OCI-LY1 (cell line): ENCODE data around the gene ATL1.

Experiments
- EZH2 ChIP-seq: fragments of 200-600 bp; sonication (generic), shearing (Covaris generic); IDR thresholded peaks from 2 replicates; pipeline ENCODE4 v1.8.0; 2017; ENCODE audit warnings: borderline replicate concordance, mixed run types, mild to moderate bottlenecking, antibody characterized with exemption, low read length, moderate library complexity, mixed read lengths
- TF ChIP-seq, protein P1 (sequence below): fragments of 200-600 bp; sonication (generic), shearing (Covaris generic); IDR thresholded peaks from 2 replicates; pipeline ENCODE4 v1.5.1; 2017; ENCODE audit warnings: mild to moderate bottlenecking, antibody characterized with exemption, low read length, moderate library complexity, mixed read lengths

DNA sequence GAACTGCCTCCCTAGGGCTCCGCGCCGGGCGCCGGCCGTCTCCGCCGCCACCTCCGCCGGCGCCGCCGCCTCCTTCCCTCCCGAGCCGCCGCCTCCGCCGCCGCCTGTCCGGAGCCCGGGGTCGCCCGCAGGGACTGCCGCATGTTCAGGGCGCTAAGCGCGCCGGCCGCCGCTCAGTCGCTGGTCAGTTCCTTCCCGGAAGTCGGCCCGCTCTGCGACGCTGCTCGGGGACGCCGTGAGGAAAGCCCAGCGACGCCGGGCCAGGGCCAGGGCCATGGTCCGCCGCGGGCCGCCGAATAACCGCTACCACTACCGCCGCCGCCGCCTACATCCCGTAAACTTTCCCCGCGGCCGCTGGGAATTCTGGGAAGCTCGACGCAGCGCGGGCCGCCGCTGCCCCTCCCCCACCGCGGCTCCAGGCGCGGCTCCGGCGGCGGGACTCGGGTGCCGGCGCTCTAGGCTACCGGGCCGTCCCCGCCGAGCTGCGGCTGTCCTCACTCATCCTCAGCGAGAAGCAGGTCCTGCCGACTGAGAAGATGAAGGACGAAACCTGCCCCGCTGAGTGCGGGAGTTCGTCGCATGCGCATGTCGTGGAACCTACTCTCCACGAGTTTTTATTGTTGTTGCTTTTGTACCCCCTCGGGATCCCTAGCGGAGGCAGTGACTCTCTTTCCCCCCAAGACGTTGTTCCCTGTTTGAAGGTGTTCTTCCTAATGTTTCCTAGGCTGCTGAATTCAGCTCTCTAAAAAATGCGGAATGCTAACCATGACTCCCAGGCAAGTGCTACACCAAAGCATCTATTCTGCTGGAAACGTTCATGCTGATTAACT lies 108.3 kb downstream of the ATL1 start, which contains the start of gene SAV1:
- TF ChIP-seq, protein P1, sequence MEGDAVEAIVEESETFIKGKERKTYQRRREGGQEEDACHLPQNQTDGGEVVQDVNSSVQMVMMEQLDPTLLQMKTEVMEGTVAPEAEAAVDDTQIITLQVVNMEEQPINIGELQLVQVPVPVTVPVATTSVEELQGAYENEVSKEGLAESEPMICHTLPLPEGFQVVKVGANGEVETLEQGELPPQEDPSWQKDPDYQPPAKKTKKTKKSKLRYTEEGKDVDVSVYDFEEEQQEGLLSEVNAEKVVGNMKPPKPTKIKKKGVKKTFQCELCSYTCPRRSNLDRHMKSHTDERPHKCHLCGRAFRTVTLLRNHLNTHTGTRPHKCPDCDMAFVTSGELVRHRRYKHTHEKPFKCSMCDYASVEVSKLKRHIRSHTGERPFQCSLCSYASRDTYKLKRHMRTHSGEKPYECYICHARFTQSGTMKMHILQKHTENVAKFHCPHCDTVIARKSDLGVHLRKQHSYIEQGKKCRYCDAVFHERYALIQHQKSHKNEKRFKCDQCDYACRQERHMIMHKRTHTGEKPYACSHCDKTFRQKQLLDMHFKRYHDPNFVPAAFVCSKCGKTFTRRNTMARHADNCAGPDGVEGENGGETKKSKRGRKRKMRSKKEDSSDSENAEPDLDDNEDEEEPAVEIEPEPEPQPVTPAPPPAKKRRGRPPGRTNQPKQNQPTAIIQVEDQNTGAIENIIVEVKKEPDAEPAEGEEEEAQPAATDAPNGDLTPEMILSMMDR = no peak
- no peak for TF ChIP-seq EZH2
